Measurements from ENCODE around the gene LTB4R.

LTB4R gene

GRCh38 chr14:24279301-24280186 is 31.8 kb upstream of the LTB4R start:
- DNase-seq: peak; percentile 30

- DNase-seq: no peak
Measured at GRCh38 chr14:24280797-24281460, 30.4 kb upstream of the LTB4R start.

GRCh38 chr14:24281636-24282035 is 29.7 kb upstream of the LTB4R start:
- no peak for DNase-seq

- DNase-seq: no peak
Measured at GRCh38 chr14:24282736-24283135, 28.6 kb upstream of the LTB4R start.

GRCh38 chr14:24283796-24284460 is 27.4 kb upstream of the LTB4R start:
- DNase-seq: no peak

GRCh38 chr14:24284501-24285035 is 26.7 kb upstream of the LTB4R start:
- no peak for DNase-seq

- DNase-seq: no peak
Measured at GRCh38 chr14:24285351-24285750, 26.0 kb upstream of the LTB4R start.

GRCh38 chr14:24286996-24287395 is 24.3 kb upstream of the LTB4R start:
- DNase-seq: no peak

GRCh38 chr14:24289649-24290280 is 21.5 kb upstream of the LTB4R start:
- DNase-seq: no peak

- DNase-seq: no peak
Measured at GRCh38 chr14:24290746-24291145, 20.6 kb upstream of the LTB4R start.

- DNase-seq: no peak
Measured at GRCh38 chr14:24291446-24292117, 19.7 kb upstream of the LTB4R start.

- DNase-seq: no peak
Measured at GRCh38 chr14:24292118-24292807, 19.0 kb upstream of the LTB4R start.

- DNase-seq: no peak
Measured at GRCh38 chr14:24293525-24293924, 17.8 kb upstream of the LTB4R start.

- DNase-seq: peak; percentile 67
Measured at GRCh38 chr14:24296341-24297157, 14.8 kb upstream of the LTB4R start.

- no peak for DNase-seq
Measured at GRCh38 chr14:24297190-24297964, 13.9 kb upstream of the LTB4R start.

GRCh38 chr14:24298892-24299254 is 12.4 kb upstream of the LTB4R start:
- DNase-seq: peak; percentile 89

- DNase-seq: peak; percentile 86
Measured at GRCh38 chr14:24299255-24300191, 11.8 kb upstream of the LTB4R start, which contains the start of the genes DHRS1 and NOP9. TSS of gene DHRS1 (minus strand) at chr14:24299780. CDS start at chr14:24299106, 674 bp downstream. TSS of gene NOP9 (plus strand) at chr14:24299850. CDS start at chr14:24299955, 105 bp downstream.

GRCh38 chr14:24300326-24300980 is 10.8 kb upstream of the LTB4R start:
- no peak for DNase-seq

Data from NCI-H226 (cell line).